ENCODE data around the gene CTU2. TPM values are rescaled to one million over a fixed set of nuclear protein-coding genes. Genes with fewer than 3 reads are reported as not detected.

The CTU2 gene
- total and polyA plus RNA-seq, 2 donors (not counting 1 experiment from before 2014, with no cell fraction given): 7.6 to 11.9 TPM

GRCh38 chr16:88700636-88701482, 5.4 kb upstream of the CTU2 start:
- H3K4me2 ChIP-seq (ENCODE audit: extremely low read depth, insufficient read depth, low read length): no peak overlapping the region
- peak overlapping the region in 1 of 4 experiments; percentile 10 for H3K4me3 ChIP-seq (replicated peaks in 1 of 4; ENCODE audit: control extremely low read depth in 1 of 4, insufficient read depth in 1 of 4, low read depth in 3 of 4, low read length in 4 of 4)
- H3K27me3 ChIP-seq (ENCODE audit: control insufficient read depth, insufficient read depth, low read length): no peaks in the 10 kb centered on the region
- no peaks in the 10 kb centered on the region for H4K20me1 ChIP-seq (ENCODE audit: control insufficient read depth, extremely low read depth, insufficient read depth, low read length)
- peak; percentile 77 to 92 for DNase-seq (ENCODE audit: low read depth in 2 of 2)
- H3K4me1 ChIP-seq (ENCODE audit: control insufficient read depth, extremely low read depth, insufficient read depth, low read length): peaks cover 14% of the 10 kb centered on the region
- no peak overlapping the region for H2AFZ ChIP-seq (ENCODE audit: low read length)
- peaks cover 17% of the 10 kb centered on the region for H3K36me3 ChIP-seq (ENCODE audit: control insufficient read depth, insufficient read depth, low read length)
- TF ChIP-seq, protein P1, sequence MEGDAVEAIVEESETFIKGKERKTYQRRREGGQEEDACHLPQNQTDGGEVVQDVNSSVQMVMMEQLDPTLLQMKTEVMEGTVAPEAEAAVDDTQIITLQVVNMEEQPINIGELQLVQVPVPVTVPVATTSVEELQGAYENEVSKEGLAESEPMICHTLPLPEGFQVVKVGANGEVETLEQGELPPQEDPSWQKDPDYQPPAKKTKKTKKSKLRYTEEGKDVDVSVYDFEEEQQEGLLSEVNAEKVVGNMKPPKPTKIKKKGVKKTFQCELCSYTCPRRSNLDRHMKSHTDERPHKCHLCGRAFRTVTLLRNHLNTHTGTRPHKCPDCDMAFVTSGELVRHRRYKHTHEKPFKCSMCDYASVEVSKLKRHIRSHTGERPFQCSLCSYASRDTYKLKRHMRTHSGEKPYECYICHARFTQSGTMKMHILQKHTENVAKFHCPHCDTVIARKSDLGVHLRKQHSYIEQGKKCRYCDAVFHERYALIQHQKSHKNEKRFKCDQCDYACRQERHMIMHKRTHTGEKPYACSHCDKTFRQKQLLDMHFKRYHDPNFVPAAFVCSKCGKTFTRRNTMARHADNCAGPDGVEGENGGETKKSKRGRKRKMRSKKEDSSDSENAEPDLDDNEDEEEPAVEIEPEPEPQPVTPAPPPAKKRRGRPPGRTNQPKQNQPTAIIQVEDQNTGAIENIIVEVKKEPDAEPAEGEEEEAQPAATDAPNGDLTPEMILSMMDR (conservative IDR thresholded peaks at IDR 0.05 in 1 of 2, IDR thresholded peaks at IDR 0.05 in 1 of 2; ENCODE audit: low read depth in 1 of 2, low read length in 2 of 2): no peak
- no peak for TF ChIP-seq EZH2 (IDR thresholded peaks at IDR 0.05; ENCODE audit: low read length, missing control alignments)
- H3K27ac ChIP-seq (ENCODE audit: insufficient read depth, low read length): peak overlapping the region; percentile 69
- H3K9ac ChIP-seq (ENCODE audit: insufficient read depth, low read length): peak overlapping the region; percentile 55
- H3K79me2 ChIP-seq (ENCODE audit: control insufficient read depth, insufficient read depth, low read length): peaks cover 15% of the 10 kb centered on the region
- H3K9me3 ChIP-seq (ENCODE audit: control insufficient read depth, insufficient read depth, low read depth, low read length): no peaks in the 10 kb centered on the region

- no peak overlapping the region for H3K4me2 ChIP-seq (ENCODE audit: extremely low read depth, insufficient read depth, low read length)
- H3K4me3 ChIP-seq (replicated peaks in 1 of 4; ENCODE audit: control extremely low read depth in 1 of 4, insufficient read depth in 1 of 4, low read depth in 3 of 4, low read length in 4 of 4): no peak overlapping the region
- H3K9ac ChIP-seq (ENCODE audit: insufficient read depth, low read length): no peak overlapping the region
- H3K27me3 ChIP-seq (ENCODE audit: control insufficient read depth, insufficient read depth, low read length): no peaks in the 10 kb centered on the region
- no peak for DNase-seq (ENCODE audit: low read depth in 2 of 2)
- TF ChIP-seq, protein P1 (conservative IDR thresholded peaks at IDR 0.05 in 1 of 2, IDR thresholded peaks at IDR 0.05 in 1 of 2; ENCODE audit: low read depth in 1 of 2, low read length in 2 of 2): no peak
- TF ChIP-seq EZH2 (IDR thresholded peaks at IDR 0.05; ENCODE audit: low read length, missing control alignments): no peak
- H2AFZ ChIP-seq (ENCODE audit: low read length): no peak overlapping the region
- H3K27ac ChIP-seq (ENCODE audit: insufficient read depth, low read length): peak overlapping the region; percentile 40
- no peaks in the 10 kb centered on the region for H3K9me3 ChIP-seq (ENCODE audit: control insufficient read depth, insufficient read depth, low read depth, low read length)
- peaks cover 19% of the 10 kb centered on the region for H3K79me2 ChIP-seq (ENCODE audit: control insufficient read depth, insufficient read depth, low read length)
- H4K20me1 ChIP-seq (ENCODE audit: control insufficient read depth, extremely low read depth, insufficient read depth, low read length): no peaks in the 10 kb centered on the region
- peaks cover 17% of the 10 kb centered on the region for H3K36me3 ChIP-seq (ENCODE audit: control insufficient read depth, insufficient read depth, low read length)
- peaks cover 14% of the 10 kb centered on the region for H3K4me1 ChIP-seq (ENCODE audit: control insufficient read depth, extremely low read depth, insufficient read depth, low read length)
These were observed 4.5 kb upstream of the CTU2 start for GRCh38 chr16:88701581-88702370.

Data from fibroblast of lung (primary cell).